Endothelial cell of umbilical vein (primary cell): ENCODE data around the gene RPS6KA3. TPM values are rescaled to one million over a fixed set of nuclear protein-coding genes. Genes with fewer than 3 reads are reported as not detected.

Source experiments
- BruUV-seq: library from RNA; stranded (reverse); fragments of 400-500 nt; replicated peaks from 2 replicates; lab custom pipeline; 2021; lab: Mats Ljungman, UMichigan
- CTCF ChIA-PET: fragments of 300-600, 350-600 bp; sonication (Branson Sonifier 250); formaldehyde crosslinking; loops from one replicate; lab custom pipeline; 2021; ENCODE audit warnings: antibody characterized with exemption, inconsistent platforms; lab: Charles Lee
- POLR2A ChIA-PET: fragments of 300-600, 350-600 bp; sonication (Branson Sonifier 250); formaldehyde crosslinking; loops from one replicate; lab custom pipeline; 2021; ENCODE audit warnings: antibody characterized with exemption, inconsistent platforms; lab: Charles Lee
- DNase-seq: peaks from one replicate; pipeline ENCODE4 v3.0.0-alpha.2; 2011; ENCODE audit warnings: low read depth, low spot score
- FAIRE-seq: peaks from 2 replicates; lab custom pipeline; 2011; peaks lifted over from hg19 to GRCh38; lab: Jason Lieb, UNC
- H2AFZ ChIP-seq: 2 replicates; pipeline ENCODE4 v1.6.0; 2012; ENCODE audit warnings: low read depth, low read length, control low read depth, inconsistent platforms
- H3K27ac ChIP-seq: 2 replicates; pipeline ENCODE4 v1.5.1; 2011; ENCODE audit warnings: low read depth, mild to moderate bottlenecking, control low read depth, low read length, moderate library complexity; ENCODE audit not compliant: insufficient read depth
- H3K27me3 ChIP-seq, 2 experiments: 2 replicates each; pipeline versions ENCODE4 v1.6.0 to v1.6.1; 2011; ENCODE audit warnings: low read length in 2 of 2, mixed read lengths in 1 of 2; ENCODE audit not compliant: control insufficient read depth in 2 of 2, insufficient read depth in 2 of 2
- H3K36me3 ChIP-seq, 2 experiments: 2 replicates in 1 of 2; 3 replicates in 1 of 2; pipeline ENCODE4 v1.5.1; 2011; ENCODE audit warnings: low read length in 2 of 2, mild to moderate bottlenecking in 1 of 2, moderate library complexity in 1 of 2; ENCODE audit not compliant: control insufficient read depth in 2 of 2, insufficient read depth in 2 of 2; ENCODE audit errors: extremely low read depth in 1 of 2
- H3K4me1 ChIP-seq: 3 replicates; pipeline ENCODE4 v1.5.1; 2011; ENCODE audit warnings: mild to moderate bottlenecking, low read length; ENCODE audit not compliant: control insufficient read depth, insufficient read depth; ENCODE audit errors: extremely low read depth
- H3K4me2 ChIP-seq: 2 replicates; pipeline ENCODE4 v1.6.1; 2011; ENCODE audit warnings: low read length, control low read depth, mixed read lengths; ENCODE audit not compliant: insufficient read depth
- H3K4me3 ChIP-seq, 3 experiments: fragments of 200-600 bp in 1 of 3; sonication (generic), shearing (Covaris generic) in 1 of 3; replicated peaks in 1 of 3; 2 replicates each; pipeline ENCODE4 v1.5.1; 2011 to 2016; ENCODE audit warnings: control low read depth in 3 of 3, low read length in 3 of 3, mild to moderate bottlenecking in 2 of 3, inconsistent platforms in 1 of 3, low read depth in 1 of 3, moderate library complexity in 1 of 3; ENCODE audit not compliant: insufficient read depth in 1 of 3
- H3K79me2 ChIP-seq: 2 replicates; pipeline ENCODE4 v1.6.0; 2012; ENCODE audit warnings: low read length, inconsistent platforms; ENCODE audit not compliant: control insufficient read depth, insufficient read depth
- H3K9ac ChIP-seq: replicated peaks from 2 replicates; pipeline ENCODE3; 2011; ENCODE audit warnings: low read length, control low read depth; ENCODE audit not compliant: insufficient read depth; ENCODE audit errors: extremely low read depth
- H3K9me1 ChIP-seq: replicated peaks from 3 replicates; pipeline ENCODE4 v1.6.0; 2011; ENCODE audit warnings: mild to moderate bottlenecking, low read length; ENCODE audit not compliant: control insufficient read depth, insufficient read depth; ENCODE audit errors: extremely low read depth
- H3K9me3 ChIP-seq: replicated peaks from 2 replicates; pipeline ENCODE4 v1.5.1; 2012; ENCODE audit warnings: low read length, inconsistent platforms; ENCODE audit not compliant: control insufficient read depth, insufficient read depth
- H4K20me1 ChIP-seq: replicated peaks from 2 replicates; pipeline ENCODE3; 2011; ENCODE audit warnings: mild to moderate bottlenecking, low read length; ENCODE audit not compliant: control insufficient read depth, insufficient read depth; ENCODE audit errors: extremely low read depth
- CTCF ChIP-seq, 2 donors: IDR thresholded peaks; 1 replicate in 1 of 2; 2 replicates in 1 of 2; pipeline ENCODE4 v1.5.1; 2011; ENCODE audit warnings: low read length in 2 of 2, mild to moderate bottlenecking in 2 of 2, moderate library complexity in 2 of 2, control low read depth in 1 of 2, inconsistent platforms in 1 of 2, low read depth in 1 of 2; ENCODE audit not compliant: insufficient read depth in 1 of 2; ENCODE audit errors: extremely low read depth in 1 of 2
- EZH2 ChIP-seq: IDR thresholded peaks from 2 replicates; pipeline ENCODE4 v1.6.1; 2012; ENCODE audit warnings: borderline replicate concordance, low read depth, mild to moderate bottlenecking, moderate library complexity, low read length, inconsistent platforms; ENCODE audit not compliant: severe bottlenecking
- FOS ChIP-seq: IDR thresholded peaks from 2 replicates; pipeline ENCODE4 v1.6.1; 2011; ENCODE audit warnings: mild to moderate bottlenecking, low read length, moderate library complexity, borderline replicate concordance; ENCODE audit not compliant: insufficient read depth
- GATA2 ChIP-seq: IDR thresholded peaks from 2 replicates; pipeline ENCODE4 v1.7.0; 2011; ENCODE audit warnings: low read depth, mild to moderate bottlenecking, moderate library complexity, mixed read lengths, low read length; ENCODE audit not compliant: insufficient read length, insufficient read depth
- JUN ChIP-seq: IDR thresholded peaks from 2 replicates; pipeline ENCODE4 v1.6.1; 2011; ENCODE audit warnings: borderline replicate concordance, low read depth; ENCODE audit not compliant: insufficient read length, insufficient read depth
- MYC ChIP-seq: IDR thresholded peaks from one replicate; pipeline ENCODE4 v1.6.1; 2011; ENCODE audit warnings: mild to moderate bottlenecking, low read depth, low read length
- POLR2A ChIP-seq: IDR thresholded peaks from 2 replicates; pipeline ENCODE4 v1.6.1; 2012; ENCODE audit warnings: low read depth, mild to moderate bottlenecking, control low read depth, low read length
- POLR2AphosphoS5 ChIP-seq: IDR thresholded peaks from 2 replicates; pipeline ENCODE4 v1.6.1; 2012; ENCODE audit warnings: low read depth, mild to moderate bottlenecking, control low read depth, low read length, moderate library complexity; ENCODE audit not compliant: insufficient read depth
- dilution Hi-C: fragments of 300-500 bp; cut with MboI; formaldehyde crosslinking; loops from one replicate; pipeline ENCODE4 v1.15.0; 2019; ENCODE audit warnings: low sequenced_read_pairs; ENCODE audit not compliant: extremely low pct_ligation_motif_present
- intact Hi-C: fragments of 100-400 bp; cut with micrococcal nuclease; formaldehyde crosslinking; loops from one replicate; pipeline ENCODE4 v1.10.0; 2022
- polyA plus RNA-seq, 4 experiments: library from polyadenylated mRNA; depleted of rRNA in 3 of 4; stranded (reverse) in 3 of 4; unstranded in 1 of 4; fragments of >200 nt; gene quantifications; 2 replicates each; pipeline versions ENCODE4 v1.2.1 to v1.2.3, GENCODE V29; 2011 to 2012; ENCODE audit warnings: missing spikeins in 1 of 4
- total RNA-seq: library from RNA; stranded (reverse); gene quantifications from 2 replicates; pipeline ENCODE4 v1.2.3, GENCODE V29; 2021
- TF ChIP-seq, protein P1 (sequence below): IDR thresholded peaks from 2 replicates; pipeline ENCODE4 v1.6.1; 2011; ENCODE audit not compliant: insufficient read depth, insufficient read length

RPS6KA3 gene
- total and polyA plus RNA-seq, 2 donors (not counting 3 experiments of a cell fraction or from before 2014, with no cell fraction given) = 24.4 to 61.6 TPM

DNA sequence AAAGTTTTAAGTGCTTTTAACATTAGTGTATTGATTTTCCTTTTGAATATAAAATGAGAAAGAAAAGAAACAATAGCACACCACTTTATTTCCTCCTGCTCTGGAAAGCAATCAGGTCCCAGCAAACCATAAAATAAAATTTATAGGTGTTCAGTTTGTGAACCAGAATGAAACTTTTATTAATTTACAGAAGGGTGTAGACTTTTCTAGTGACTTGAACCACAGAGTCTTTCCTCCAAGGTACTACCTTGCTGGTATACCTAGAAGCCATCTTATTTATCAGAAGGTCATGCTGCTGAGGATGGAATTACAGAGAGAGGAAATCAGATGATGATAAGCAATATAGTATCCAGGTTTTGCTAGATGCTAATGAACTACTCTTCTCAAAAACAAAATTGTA, 27.6 kb upstream of the RPS6KA3 start:
- BruUV-seq = no TSS peak
- POLR2A ChIA-PET = no interaction called here

More for the DNA sequence above, 27.6 kb upstream of the RPS6KA3 start:
- Histone ChIP-seq H4K20me1 (no peaks in the 10 kb centered on the region), H3K9ac (no peak overlapping the region), H3K4me1 (no peaks in the 10 kb centered on the region), H3K9me1 (no peaks in the 10 kb centered on the region), H2AFZ (no peak overlapping the region), H3K79me2 (no peaks in the 10 kb centered on the region), H3K27ac (no peak overlapping the region), H3K36me3 (no peaks in the 10 kb centered on the region), H3K4me2 (no peak overlapping the region), H3K27me3 (no peaks in the 10 kb centered on the region), H3K9me3 (no peaks in the 10 kb centered on the region), H3K4me3 (no peak overlapping the region)
- TF ChIP-seq, protein P1, sequence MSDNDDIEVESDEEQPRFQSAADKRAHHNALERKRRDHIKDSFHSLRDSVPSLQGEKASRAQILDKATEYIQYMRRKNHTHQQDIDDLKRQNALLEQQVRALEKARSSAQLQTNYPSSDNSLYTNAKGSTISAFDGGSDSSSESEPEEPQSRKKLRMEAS = no peak
- no peak for TF ChIP-seq GATA2
- no peak for TF ChIP-seq POLR2AphosphoS5
- no peak for TF ChIP-seq FOS
- no peak for TF ChIP-seq MYC
- TF ChIP-seq POLR2A = no peak
- TF ChIP-seq JUN = no peak
- no peak for TF ChIP-seq EZH2
- no peak for TF ChIP-seq CTCF (IDR thresholded peaks at IDR 0.05; ENCODE audit: extremely low read depth in 1 of 2, insufficient read depth in 1 of 2, low read depth in 1 of 2, low read length in 2 of 2)
- no peak for DNase-seq
- dilution Hi-C loops (no loop called here), intact Hi-C loops (no loop called here)
- no peak for FAIRE-seq
- CTCF ChIA-PET = no interaction called here
